Liver (tissue), 9 donors: ENCODE results near the gene CRMP1. TPM values are rescaled to one million over a fixed set of nuclear protein-coding genes. Genes with fewer than 3 reads are reported as not detected.

Source experiments
- DNase-seq: peaks from one replicate; pipeline ENCODE4 v3.0.0-alpha.2; 2017; ENCODE audit warnings: low spot score
- H3K27ac ChIP-seq, 2 donors: one replicate each; pipeline ENCODE4 v1.7.0; 2013; ENCODE audit warnings: inconsistent platforms in 2 of 2, low read length in 2 of 2, control low read depth in 1 of 2, low read depth in 1 of 2, mild to moderate bottlenecking in 1 of 2
- H3K27me3 ChIP-seq, 4 donors: one replicate each; pipeline versions ENCODE4 v1.6.1 to v1.7.0; 2013; ENCODE audit warnings: low read length in 3 of 4, inconsistent platforms in 1 of 4, mild to moderate bottlenecking in 1 of 4, moderate library complexity in 1 of 4; ENCODE audit not compliant: control insufficient read depth in 4 of 4, insufficient read depth in 4 of 4
- H3K36me3 ChIP-seq, 4 donors: one replicate each; pipeline versions ENCODE4 v1.6.1 to v1.7.0; 2013; ENCODE audit warnings: low read length in 3 of 4, mild to moderate bottlenecking in 3 of 4, low read depth in 1 of 4, moderate library complexity in 1 of 4; ENCODE audit not compliant: control insufficient read depth in 4 of 4, insufficient read depth in 3 of 4
- H3K4me1 ChIP-seq, 4 donors: one replicate each; pipeline versions ENCODE4 v1.6.1 to v1.7.0; 2013; ENCODE audit warnings: low read length in 3 of 4, mild to moderate bottlenecking in 3 of 4, moderate library complexity in 1 of 4; ENCODE audit not compliant: control insufficient read depth in 4 of 4, insufficient read depth in 4 of 4
- H3K4me3 ChIP-seq, 3 donors: one replicate each; pipeline versions ENCODE4 v1.6.1 to v1.7.0; 2013; ENCODE audit warnings: low read length in 3 of 3, control low read depth in 1 of 3, low read depth in 1 of 3, mild to moderate bottlenecking in 1 of 3
- H3K9ac ChIP-seq, 2 donors: one replicate each; pipeline ENCODE4 v1.7.0; 2013; ENCODE audit warnings: low read length in 2 of 2, mild to moderate bottlenecking in 2 of 2, moderate library complexity in 2 of 2, control low read depth in 1 of 2, low read depth in 1 of 2
- H3K9me3 ChIP-seq, 4 donors: one replicate each; pipeline versions ENCODE4 v1.6.1 to v1.7.0; 2013; ENCODE audit warnings: low read length in 3 of 4; ENCODE audit not compliant: control insufficient read depth in 4 of 4
- ATF3 ChIP-seq: IDR thresholded peaks from 2 replicates; pipeline ENCODE4 v1.6.1; 2016; ENCODE audit warnings: antibody characterized with exemption
- GABPA ChIP-seq, 2 donors: IDR thresholded peaks in 1 of 2; conservative IDR thresholded peaks in 1 of 2; 2 replicates each; pipeline ENCODE4 v1.6.1; 2016; ENCODE audit warnings: antibody characterized with exemption in 2 of 2, mild to moderate bottlenecking in 1 of 2, moderate library complexity in 1 of 2
- HNF4G ChIP-seq: IDR thresholded peaks from 2 replicates; pipeline ENCODE4 v1.6.1; 2016; ENCODE audit warnings: antibody characterized with exemption
- JUND ChIP-seq, 2 donors: IDR thresholded peaks; 2 replicates each; pipeline ENCODE4 v1.6.1; 2016; ENCODE audit warnings: antibody characterized with exemption in 2 of 2
- NR2F2 ChIP-seq: IDR thresholded peaks from 2 replicates; pipeline ENCODE4 v1.6.1; 2016; ENCODE audit warnings: antibody characterized with exemption
- RXRA ChIP-seq, 2 donors: IDR thresholded peaks; 2 replicates each; pipeline ENCODE4 v1.6.1; 2017 to 2018; ENCODE audit warnings: antibody characterized with exemption in 2 of 2, mild to moderate bottlenecking in 1 of 2
- TAF1 ChIP-seq: conservative IDR thresholded peaks from 2 replicates; pipeline ENCODE4 v1.6.1; 2016; ENCODE audit warnings: antibody characterized with exemption, mild to moderate bottlenecking
- ZBTB33 ChIP-seq: IDR thresholded peaks from 2 replicates; pipeline ENCODE4 v1.6.1; 2016; ENCODE audit warnings: antibody characterized with exemption
- WGBS: extraction: QIAGEN DNeasy Blood & Tissue Kit; methylation state at CpG from one replicate; pipeline ENCODE4 v1.1.7; 2013; 5-methylcytosine and 5-hydroxymethylcytosine counted together
- polyA plus RNA-seq, 2 donors: library from polyadenylated mRNA; stranded (reverse) in 1 of 2; unstranded in 1 of 2; fragments of 200-250 nt in 1 of 2; fragments of >200 nt in 1 of 2; fragmentation: Nextera tagmentation in 1 of 2; extraction: Ambion mirVana in 1 of 2; gene quantifications; one replicate each; pipeline versions ENCODE4 v1.2.1 to v1.2.3, GENCODE V29; 2013 to 2015
- total RNA-seq, 2 donors: library from RNA; depleted of rRNA; stranded (reverse); fragments of >200 nt; gene quantifications; one replicate each; pipeline ENCODE4 v1.2.3, GENCODE V29; 2014
- donor health status: healthy.
- donor health status: healthy.
- donor health status: healthy.
- donor health status: healthy.
- donor health status: healthy.

CRMP1 gene
- total and polyA plus RNA-seq, 4 donors, result 0.06 to 0.42 (median 0.12) TPM

- Histone ChIP-seq H3K27ac (no peak overlapping the region), H3K27me3 (peaks cover 10 to 31% (median 20%) of the 10 kb centered on the region in 4 donors), H3K9me3 (peaks cover 0 to 6% (median 4%) of the 10 kb centered on the region in 4 donors), H3K4me3 (peak overlapping the region in 1 of 3 donors; percentile 2), H3K9ac (no peak overlapping the region), H3K36me3 (no peaks in the 10 kb centered on the region), H3K4me1 (peaks cover 3 to 9% (median 5%) of the 10 kb centered on the region in 4 donors)
- 9% methylated on average over 100 of the region's 100 CpGs for WGBS
- TF ChIP-seq TAF1, result no peak
- TF ChIP-seq ATF3, result no peak
- no peak for DNase-seq
These were observed 423 bp downstream of the CRMP1 start for GRCh38 chr4:5892323-5893003.

- Histone ChIP-seq H3K36me3 (no peaks in the 10 kb centered on the region), H3K27me3 (peaks cover 10 to 29% (median 23%) of the 10 kb centered on the region in 4 donors), H3K27ac (no peak overlapping the region), H3K4me1 (peaks cover 3 to 9% (median 5%) of the 10 kb centered on the region in 4 donors), H3K4me3 (no peak overlapping the region), H3K9me3 (peaks cover 0 to 4% (median 0%) of the 10 kb centered on the region in 4 donors), H3K9ac (no peak overlapping the region)
- TF ChIP-seq GABPA (IDR thresholded peaks at IDR 0.05 in 1 of 2, conservative IDR thresholded peaks at IDR 0.05 in 1 of 2) (no peak), JUND (IDR thresholded peaks at IDR 0.05) (no peak)
- 18% methylated on average over 34 of the region's 34 CpGs for whole genome bisulfite sequencing
- no peak for DNase-seq
These were observed 1.1 kb downstream of the CRMP1 start for GRCh38 chr4:5891563-5892322.

GRCh38 chr4:5890063-5890727 lies 2.7 kb downstream of the CRMP1 start:
- H3K36me3 ChIP-seq, result no peaks in the 10 kb centered on the region
- peaks cover 3 to 9% (median 5%) of the 10 kb centered on the region in 4 donors for H3K4me1 ChIP-seq
- no peak for DNase-seq
- WGBS, result 5% methylated on average over 41 of the region's 41 CpGs
- H3K9ac ChIP-seq, result no peak overlapping the region
- peaks cover 0 to 4% (median 0%) of the 10 kb centered on the region in 4 donors for H3K9me3 ChIP-seq
- H3K27ac ChIP-seq, result no peak overlapping the region
- no peak overlapping the region for H3K4me3 ChIP-seq
- TF ChIP-seq HNF4G, result no peak
- no peak for TF ChIP-seq NR2F2
- TF ChIP-seq ZBTB33, result no peak
- no peak for TF ChIP-seq RXRA (IDR thresholded peaks at IDR 0.05)
- H3K27me3 ChIP-seq, result peaks cover 10 to 26% (median 21%) of the 10 kb centered on the region in 4 donors
